ENCODE results near the gene SFXN2. TPM values are rescaled to one million over a fixed set of nuclear protein-coding genes. Genes with fewer than 3 reads are reported as not detected.

The SFXN2 gene
- total and polyA plus RNA-seq, 2 experiments from 2014 or later, result 12.3 to 17.5 TPM

DNA sequence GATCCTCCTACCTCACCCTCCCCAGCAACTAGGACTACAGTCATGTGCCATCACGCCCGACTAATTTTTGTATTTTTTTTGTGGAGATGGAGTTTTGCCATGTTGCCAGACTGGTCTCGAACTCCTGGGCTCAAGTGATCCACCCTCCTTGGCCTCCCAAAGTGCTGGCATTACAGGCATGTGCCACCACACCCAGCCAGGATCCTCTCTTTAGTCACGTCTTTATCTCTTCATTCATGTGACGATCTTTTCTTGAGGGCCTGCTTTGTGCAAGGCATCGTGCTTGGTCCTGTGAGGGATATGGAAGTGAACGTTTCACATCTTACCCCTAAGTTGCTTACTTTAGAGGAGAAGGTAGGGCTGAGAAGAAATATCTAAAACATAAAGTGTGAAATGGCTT lies 50.9 kb downstream of the SFXN2 start:
- Histone ChIP-seq H3K4me3 (no peak overlapping the region), H4K20me1 (ENCODE audit: insufficient read depth, poor library complexity, severe bottlenecking) (no peaks in the 10 kb centered on the region), H2AFZ (no peak overlapping the region), H3K4me2 (no peak overlapping the region), H3K27me3 (no peaks in the 10 kb centered on the region), H3K36me3 (replicated peaks; ENCODE audit: insufficient read depth, low read depth) (no peaks in the 10 kb centered on the region), H3K79me2 (peaks cover 56% of the 10 kb centered on the region), H3K27ac (peak overlapping the region; percentile 24), H3K9me2 (replicated peaks; ENCODE audit: insufficient read depth) (no peaks in the 10 kb centered on the region), H3K4me1 (ENCODE audit: insufficient read depth) (peaks cover 37% of the 10 kb centered on the region), H3K9me3 (ENCODE audit: low read depth) (no peaks in the 10 kb centered on the region)
- no peak for DNase-seq (ENCODE audit: low spot score)
- no peak for TF ChIP-seq CTCF (IDR thresholded peaks at IDR 0.05; ENCODE audit: poor library complexity)
- no peak for TF ChIP-seq EZH2phosphoT487 (IDR thresholded peaks at IDR 0.05; ENCODE audit: low read depth, severe bottlenecking, unreplicated experiment)
- TF ChIP-seq EZH2 (IDR thresholded peaks at IDR 0.05; ENCODE audit: borderline replicate concordance), result no peak
- 72% methylated on average over 7 of the region's 7 CpGs for whole genome bisulfite sequencing (ENCODE audit: low lambda C conversion rate, missing lambda C conversion rate)

- no peaks in the 10 kb centered on the region for H3K9me2 ChIP-seq (replicated peaks; ENCODE audit: insufficient read depth)
- no peaks in the 10 kb centered on the region for H3K9me3 ChIP-seq (ENCODE audit: low read depth)
- H4K20me1 ChIP-seq (ENCODE audit: insufficient read depth, poor library complexity, severe bottlenecking), result no peaks in the 10 kb centered on the region
- no peak overlapping the region for H3K4me2 ChIP-seq
- peaks cover 52% of the 10 kb centered on the region for H3K79me2 ChIP-seq
- no peak for DNase-seq (ENCODE audit: low spot score)
- TF ChIP-seq EZH2 (IDR thresholded peaks at IDR 0.05; ENCODE audit: borderline replicate concordance) (no peak), CTCF (IDR thresholded peaks at IDR 0.05; ENCODE audit: poor library complexity) (no peak), EZH2phosphoT487 (IDR thresholded peaks at IDR 0.05; ENCODE audit: low read depth, severe bottlenecking, unreplicated experiment) (no peak)
- H3K4me3 ChIP-seq, result no peak overlapping the region
- H3K27me3 ChIP-seq, result no peaks in the 10 kb centered on the region
- peaks cover 45% of the 10 kb centered on the region for H3K4me1 ChIP-seq (ENCODE audit: insufficient read depth)
- WGBS (ENCODE audit: low lambda C conversion rate, missing lambda C conversion rate), result 94% methylated on average over 9 of the region's 9 CpGs
- H2AFZ ChIP-seq, result no peak overlapping the region
- H3K36me3 ChIP-seq (replicated peaks; ENCODE audit: insufficient read depth, low read depth), result no peaks in the 10 kb centered on the region
- no peak overlapping the region for H3K27ac ChIP-seq
Measured at GRCh38 chr10:102767428-102768160, 53.2 kb downstream of the SFXN2 start.

GRCh38 chr10:102769375-102770107 lies 55.1 kb downstream of the SFXN2 start:
- Histone ChIP-seq H3K27ac (peak overlapping the region; percentile 85), H3K36me3 (replicated peaks; ENCODE audit: insufficient read depth, low read depth) (no peaks in the 10 kb centered on the region), H3K79me2 (peaks cover 59% of the 10 kb centered on the region), H3K4me1 (ENCODE audit: insufficient read depth) (peaks cover 43% of the 10 kb centered on the region), H3K9me2 (replicated peaks; ENCODE audit: insufficient read depth) (no peaks in the 10 kb centered on the region), H3K9me3 (ENCODE audit: low read depth) (no peaks in the 10 kb centered on the region), H3K4me3 (no peak overlapping the region), H3K4me2 (peak overlapping the region; percentile 1), H4K20me1 (ENCODE audit: insufficient read depth, poor library complexity, severe bottlenecking) (no peaks in the 10 kb centered on the region), H2AFZ (no peak overlapping the region), H3K27me3 (no peaks in the 10 kb centered on the region)
- 30% methylated on average over 7 of the region's 7 CpGs for WGBS (ENCODE audit: low lambda C conversion rate, missing lambda C conversion rate)
- peak; percentile 66 for DNase-seq (ENCODE audit: low spot score)
- TF ChIP-seq EZH2phosphoT487 (IDR thresholded peaks at IDR 0.05; ENCODE audit: low read depth, severe bottlenecking, unreplicated experiment) (no peak), EZH2 (IDR thresholded peaks at IDR 0.05; ENCODE audit: borderline replicate concordance) (no peak), CTCF (IDR thresholded peaks at IDR 0.05; ENCODE audit: poor library complexity) (no peak)

Data from hepatocyte (in vitro differentiated cells).